ENCODE data around the gene TXNDC16. TPM values are rescaled to one million over a fixed set of nuclear protein-coding genes. Genes with fewer than 3 reads are reported as not detected.

Gene TXNDC16
- total RNA-seq, 1 donor from 2014 or later: 5.9 TPM

DNA sequence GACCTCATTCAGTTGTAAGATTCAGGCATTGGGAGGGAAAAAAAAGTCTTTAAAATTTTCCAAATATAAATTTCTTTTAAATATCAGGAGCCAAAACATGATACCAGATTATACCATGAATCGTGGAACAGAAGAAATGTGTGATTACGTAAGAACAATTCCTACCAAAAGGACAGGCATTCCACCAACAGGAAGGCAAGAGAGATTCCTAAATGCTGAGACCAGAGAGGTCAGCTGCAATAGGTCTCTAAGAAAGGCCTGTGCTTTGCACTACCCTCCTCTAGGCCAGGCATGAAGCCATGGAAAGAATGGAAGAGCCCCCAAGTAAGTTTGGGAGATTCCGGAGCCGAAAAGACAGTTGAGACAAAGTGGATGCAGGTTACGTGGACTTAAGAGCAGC, 154.5 kb downstream of the TXNDC16 start:
- H3K27ac ChIP-seq: no peak overlapping the region
- H3K36me3 ChIP-seq: no peaks in the 10 kb centered on the region
- TF ChIP-seq CTCF (IDR thresholded peaks at IDR 0.05) (no peak), POLR2A (IDR thresholded peaks at IDR 0.05) (no peak), POLR2AphosphoS5 (IDR thresholded peaks at IDR 0.05; ENCODE audit: insufficient read depth in 1 of 2, low read depth in 1 of 2) (no peak)
- H3K9me3 ChIP-seq: no peaks in the 10 kb centered on the region
- DNase-seq (ENCODE audit: extremely low spot score in 2 of 2): no peak
- no peak overlapping the region for H3K4me3 ChIP-seq
- intact Hi-C loops (cut with DNase I): no loop called here
- H3K4me1 ChIP-seq: no peaks in the 10 kb centered on the region
- no peaks in the 10 kb centered on the region for H3K27me3 ChIP-seq

DNA sequence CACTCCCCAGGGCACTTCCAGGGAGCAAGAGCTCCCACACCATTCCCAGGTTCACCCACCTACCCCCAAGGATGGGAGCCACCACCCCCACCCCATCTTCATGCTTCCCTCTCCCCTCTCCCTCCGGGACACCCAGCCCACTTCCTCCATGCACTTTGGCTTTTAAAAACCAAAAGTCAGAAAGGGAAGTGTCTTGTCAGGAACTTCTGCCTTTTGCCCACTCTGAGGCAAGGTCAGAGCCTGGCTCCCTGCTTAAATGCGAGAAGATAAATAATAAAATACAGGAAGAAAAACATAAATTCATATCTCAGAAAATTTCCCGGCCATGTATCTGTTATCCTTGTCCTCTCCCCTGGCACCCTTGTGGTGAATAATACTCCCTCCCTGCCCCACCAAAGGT, 156.6 kb downstream of the TXNDC16 start:
- TF ChIP-seq CTCF (IDR thresholded peaks at IDR 0.05) (no peak), POLR2A (IDR thresholded peaks at IDR 0.05) (no peak), POLR2AphosphoS5 (IDR thresholded peaks at IDR 0.05; ENCODE audit: insufficient read depth in 1 of 2, low read depth in 1 of 2) (no peak)
- no peak overlapping the region for H3K4me3 ChIP-seq

GRCh38 chr14:52391881-52392615, 160.3 kb downstream of the TXNDC16 start:
- H3K4me1 ChIP-seq: peaks cover 10% of the 10 kb centered on the region
- H3K4me3 ChIP-seq: no peak overlapping the region
- no peaks in the 10 kb centered on the region for H3K9me3 ChIP-seq
- intact Hi-C loops (cut with DNase I): no loop called here
- TF ChIP-seq POLR2A (IDR thresholded peaks at IDR 0.05): no peak
- TF ChIP-seq CTCF (IDR thresholded peaks at IDR 0.05): no peak
- TF ChIP-seq POLR2AphosphoS5 (IDR thresholded peaks at IDR 0.05; ENCODE audit: insufficient read depth in 1 of 2, low read depth in 1 of 2): no peak
- DNase-seq (ENCODE audit: extremely low spot score in 2 of 2): no peak
- no peak overlapping the region for H3K27ac ChIP-seq
- H3K27me3 ChIP-seq: no peaks in the 10 kb centered on the region
- H3K36me3 ChIP-seq: no peaks in the 10 kb centered on the region

More for the DNA sequence above, 156.6 kb downstream of the TXNDC16 start:
- Histone ChIP-seq H3K27ac (no peak overlapping the region), H3K36me3 (no peaks in the 10 kb centered on the region), H3K9me3 (no peaks in the 10 kb centered on the region), H3K27me3 (no peaks in the 10 kb centered on the region), H3K4me1 (peaks cover 10% of the 10 kb centered on the region)
- intact Hi-C loops (cut with DNase I): no loop called here
- DNase-seq (ENCODE audit: extremely low spot score in 2 of 2): no peak

Other genes with a start within 250 kb of the TXNDC16 start
- 10.3 TPM for gene PTGER2, start 238.2 kb downstream of the TXNDC16 start, total RNA-seq
- gene GPR137C, start 331 bp upstream of the TXNDC16 start, total RNA-seq: 0.74 TPM
- 50.6 TPM for gene ERO1A, start 143.1 kb upstream of the TXNDC16 start, total RNA-seq
- 49.6 TPM for gene PSMC6, start 154.7 kb upstream of the TXNDC16 start, total RNA-seq
- 11.5 TPM for gene STYX, start 177.7 kb upstream of the TXNDC16 start, total RNA-seq
- 11.5 TPM for gene GNPNAT1, start 239.1 kb upstream of the TXNDC16 start, total RNA-seq